Neutrophil (primary cell): ENCODE results near the gene GATA1.

Experiments
- H3K27ac ChIP-seq: fragments of 200-600 bp; sonication (generic); 2 replicates; pipeline ENCODE4 v1.5.1; 2016; ENCODE audit warnings: mild to moderate bottlenecking, moderate library complexity
- H3K27me3 ChIP-seq: fragments of 200-600 bp; sonication (generic); 2 replicates; pipeline ENCODE4 v1.6.0; 2016; ENCODE audit warnings: mild to moderate bottlenecking
- H3K36me3 ChIP-seq: fragments of 200-600 bp; sonication (generic); 2 replicates; pipeline ENCODE4 v1.5.1; 2017
- H3K4me1 ChIP-seq, 2 experiments: fragments of 200-600 bp in 1 of 2; sonication (generic) in 1 of 2; 1 replicate in 1 of 2; 2 replicates in 1 of 2; pipeline versions ENCODE4 v1.5.1 to v1.6.1; 2013 to 2016; ENCODE audit warnings: low read depth in 1 of 2, low read length in 1 of 2, mild to moderate bottlenecking in 1 of 2, moderate library complexity in 1 of 2; ENCODE audit not compliant: control insufficient read depth in 1 of 2, insufficient read depth in 1 of 2
- H3K4me3 ChIP-seq, 2 experiments: fragments of 200-600 bp in 1 of 2; sonication (generic) in 1 of 2; 1 replicate in 1 of 2; 2 replicates in 1 of 2; pipeline ENCODE4 v1.5.1; 2013 to 2016; ENCODE audit warnings: low read depth in 1 of 2, low read length in 1 of 2, mild to moderate bottlenecking in 1 of 2, moderate library complexity in 1 of 2
- H3K9me3 ChIP-seq: fragments of 200-600 bp; sonication (generic); 2 replicates; pipeline ENCODE4 v1.5.1; 2016
- TF ChIP-seq, protein P1 (sequence below): fragments of 200-600 bp; sonication (generic); IDR thresholded peaks from 2 replicates; pipeline ENCODE4 v1.5.1; 2016; ENCODE audit warnings: antibody characterized with exemption

GATA1 gene

DNA sequence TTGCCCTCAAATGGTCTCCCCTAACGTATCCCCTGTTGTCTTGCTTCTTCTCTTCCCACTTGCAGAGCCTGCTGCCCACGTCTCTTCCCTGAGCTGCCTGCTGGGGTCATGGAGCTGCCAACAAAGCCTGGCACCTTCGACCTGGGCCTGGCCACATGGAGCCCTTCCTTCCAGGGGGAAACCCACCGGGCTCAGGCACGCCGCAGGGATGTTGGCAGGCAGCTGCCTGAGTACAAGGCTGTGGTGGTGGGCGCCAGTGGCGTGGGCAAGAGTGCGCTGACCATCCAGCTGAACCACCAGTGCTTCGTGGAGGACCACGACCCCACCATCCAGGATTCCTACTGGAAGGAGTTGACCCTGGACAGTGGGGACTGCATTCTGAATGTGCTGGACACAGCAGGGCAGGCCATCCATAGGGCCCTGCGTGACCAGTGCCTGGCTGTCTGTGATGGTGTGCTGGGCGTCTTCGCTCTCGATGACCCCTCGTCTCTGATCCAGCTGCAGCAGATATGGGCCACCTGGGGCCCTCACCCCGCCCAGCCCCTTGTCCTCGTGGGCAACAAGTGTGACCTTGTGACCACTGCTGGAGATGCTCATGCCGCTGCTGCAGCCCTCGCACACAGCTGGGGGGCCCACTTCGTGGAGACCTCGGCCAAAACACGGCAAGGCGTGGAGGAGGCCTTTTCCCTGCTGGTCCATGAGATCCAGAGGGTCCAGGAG is 42.8 kb downstream of the GATA1 start:
- H3K27ac ChIP-seq: no peak overlapping the region
- peaks cover 91% of the 10 kb centered on the region for H3K27me3 ChIP-seq
- no peaks in the 10 kb centered on the region for H3K9me3 ChIP-seq
- peaks cover 0 to 3% of the 10 kb centered on the region in 2 experiments for H3K4me1 ChIP-seq
- H3K36me3 ChIP-seq: peaks cover 6% of the 10 kb centered on the region
- TF ChIP-seq, protein P1, sequence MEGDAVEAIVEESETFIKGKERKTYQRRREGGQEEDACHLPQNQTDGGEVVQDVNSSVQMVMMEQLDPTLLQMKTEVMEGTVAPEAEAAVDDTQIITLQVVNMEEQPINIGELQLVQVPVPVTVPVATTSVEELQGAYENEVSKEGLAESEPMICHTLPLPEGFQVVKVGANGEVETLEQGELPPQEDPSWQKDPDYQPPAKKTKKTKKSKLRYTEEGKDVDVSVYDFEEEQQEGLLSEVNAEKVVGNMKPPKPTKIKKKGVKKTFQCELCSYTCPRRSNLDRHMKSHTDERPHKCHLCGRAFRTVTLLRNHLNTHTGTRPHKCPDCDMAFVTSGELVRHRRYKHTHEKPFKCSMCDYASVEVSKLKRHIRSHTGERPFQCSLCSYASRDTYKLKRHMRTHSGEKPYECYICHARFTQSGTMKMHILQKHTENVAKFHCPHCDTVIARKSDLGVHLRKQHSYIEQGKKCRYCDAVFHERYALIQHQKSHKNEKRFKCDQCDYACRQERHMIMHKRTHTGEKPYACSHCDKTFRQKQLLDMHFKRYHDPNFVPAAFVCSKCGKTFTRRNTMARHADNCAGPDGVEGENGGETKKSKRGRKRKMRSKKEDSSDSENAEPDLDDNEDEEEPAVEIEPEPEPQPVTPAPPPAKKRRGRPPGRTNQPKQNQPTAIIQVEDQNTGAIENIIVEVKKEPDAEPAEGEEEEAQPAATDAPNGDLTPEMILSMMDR: no peak
- H3K4me3 ChIP-seq: no peak overlapping the region

DNA sequence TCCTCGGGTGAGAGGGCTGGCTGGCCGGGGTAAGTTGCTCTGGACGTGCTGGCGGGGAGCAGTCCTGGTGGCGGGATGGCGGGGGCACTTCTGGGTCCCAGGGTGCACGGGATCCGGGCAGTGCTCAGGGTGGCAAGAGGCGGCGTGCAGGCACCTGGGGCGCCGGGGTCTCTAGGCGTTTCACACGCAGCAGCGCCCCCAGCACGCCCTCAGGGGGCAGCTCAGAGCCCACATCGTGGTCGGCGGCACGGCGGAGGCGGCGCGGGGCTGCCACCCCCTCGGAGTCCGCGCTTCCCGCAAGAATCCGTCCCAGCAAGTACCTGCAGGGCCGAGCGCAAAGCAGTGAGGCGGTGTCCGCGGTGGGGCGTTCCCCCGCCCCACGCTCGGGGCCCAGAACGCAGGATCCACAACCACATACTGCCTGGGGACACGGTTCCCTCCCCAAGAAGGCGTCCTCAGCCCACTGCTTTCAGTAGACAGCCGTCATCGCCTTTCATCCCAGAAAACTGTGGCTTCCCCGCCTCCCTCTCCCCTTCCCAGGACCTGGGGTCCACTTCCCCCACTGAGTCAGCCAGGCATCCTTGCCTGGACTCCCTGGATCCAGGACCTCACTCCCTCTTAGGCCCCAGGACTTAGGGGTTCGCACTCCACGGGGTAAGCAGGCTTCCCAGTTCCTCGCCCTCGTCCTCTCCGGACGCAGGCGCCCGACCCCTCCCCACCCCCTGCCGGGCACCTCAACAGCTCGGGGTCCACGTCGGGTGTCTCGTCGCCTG is 44.9 kb downstream of the GATA1 start:
- H3K36me3 ChIP-seq: no peaks in the 10 kb centered on the region
- H3K27me3 ChIP-seq: peaks cover 100% of the 10 kb centered on the region
- TF ChIP-seq, protein P1: no peak
- peaks cover 0 to 3% of the 10 kb centered on the region in 2 experiments for H3K4me1 ChIP-seq
- no peak overlapping the region for H3K27ac ChIP-seq
- no peaks in the 10 kb centered on the region for H3K9me3 ChIP-seq
- no peak overlapping the region for H3K4me3 ChIP-seq

DNA sequence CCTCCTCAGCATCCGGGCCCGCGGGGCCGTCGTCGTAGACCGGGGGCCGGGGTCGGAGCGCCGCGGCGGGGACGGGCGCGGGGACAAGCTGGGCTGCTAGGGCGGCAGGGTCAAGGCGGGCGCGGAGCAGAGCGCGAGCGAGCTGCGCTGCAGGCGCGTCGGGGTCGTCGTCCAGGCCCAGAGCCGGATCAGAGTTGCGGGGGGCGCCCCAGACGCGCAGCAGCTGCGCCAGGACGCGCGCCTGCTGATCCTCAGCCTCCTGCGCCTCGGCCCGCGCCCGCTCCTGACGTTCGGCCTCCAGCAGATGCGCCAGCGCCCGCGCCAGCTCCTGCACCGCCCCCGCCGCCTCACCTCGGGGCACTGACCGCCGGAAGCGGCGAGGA is 45.5 kb downstream of the GATA1 start:
- H3K27me3 ChIP-seq: peaks cover 100% of the 10 kb centered on the region
- H3K36me3 ChIP-seq: no peaks in the 10 kb centered on the region
- peaks cover 0 to 3% of the 10 kb centered on the region in 2 experiments for H3K4me1 ChIP-seq
- H3K27ac ChIP-seq: no peak overlapping the region
- no peak overlapping the region for H3K4me3 ChIP-seq
- TF ChIP-seq, protein P1: no peak
- H3K9me3 ChIP-seq: no peaks in the 10 kb centered on the region

DNA sequence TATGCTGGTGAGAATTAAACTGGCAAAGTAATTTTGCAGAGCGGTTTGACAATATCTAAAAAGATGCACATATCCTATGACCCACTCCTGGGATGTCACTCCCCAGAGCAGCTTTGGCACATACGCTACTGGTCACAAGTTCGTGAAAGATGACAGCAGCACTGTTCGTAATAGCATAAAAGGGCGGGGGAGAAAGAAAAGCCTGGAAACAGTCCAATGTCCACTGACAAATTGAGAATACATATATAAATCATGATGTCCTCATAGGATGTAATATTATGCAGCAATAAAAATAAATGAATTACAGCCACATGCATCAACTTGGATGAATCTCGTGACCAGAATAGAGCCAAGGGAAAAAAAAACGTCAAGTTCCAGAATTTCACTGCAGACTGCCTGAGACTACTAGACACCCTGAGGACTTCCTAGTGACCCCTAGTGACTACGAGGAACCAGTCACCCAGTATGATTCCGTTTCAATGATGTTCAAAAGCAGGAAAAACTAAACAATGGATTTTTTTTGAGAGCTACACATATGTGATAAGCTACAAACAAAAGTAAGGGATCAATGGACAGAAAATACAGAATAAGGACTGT is 47.2 kb downstream of the GATA1 start:
- peaks cover 0 to 3% of the 10 kb centered on the region in 2 experiments for H3K4me1 ChIP-seq
- no peak overlapping the region for H3K4me3 ChIP-seq
- H3K36me3 ChIP-seq: no peaks in the 10 kb centered on the region
- TF ChIP-seq, protein P1: no peak
- H3K27ac ChIP-seq: no peak overlapping the region
- H3K9me3 ChIP-seq: no peaks in the 10 kb centered on the region
- H3K27me3 ChIP-seq: peaks cover 92% of the 10 kb centered on the region

DNA sequence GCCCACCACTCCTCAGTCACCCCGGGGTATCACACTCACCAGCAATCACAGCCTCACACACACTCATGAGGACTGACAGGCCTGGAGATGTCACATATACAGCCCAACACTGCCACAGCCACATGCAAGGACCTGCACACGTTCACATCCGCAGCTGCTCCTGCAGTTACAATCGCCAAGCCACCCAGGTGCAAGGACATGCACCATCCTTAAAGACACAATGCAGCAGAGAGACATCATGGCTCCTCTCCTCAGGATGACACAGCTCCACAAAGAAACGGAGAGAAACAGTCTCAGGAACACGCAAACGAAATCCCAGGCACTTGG is 48.0 kb downstream of the GATA1 start:
- TF ChIP-seq, protein P1: no peak
- H3K27me3 ChIP-seq: peaks cover 91% of the 10 kb centered on the region
- H3K4me1 ChIP-seq: peaks cover 0 to 3% of the 10 kb centered on the region in 2 experiments
- no peaks in the 10 kb centered on the region for H3K9me3 ChIP-seq
- no peaks in the 10 kb centered on the region for H3K36me3 ChIP-seq
- no peak overlapping the region for H3K27ac ChIP-seq
- H3K4me3 ChIP-seq: no peak overlapping the region
